Loucy (cell line): ENCODE measurements around the gene LDB1.

ENCODE experiments used
- H2AFZ ChIP-seq: fragments of 200-600 bp; sonication (generic); 2 replicates; pipeline ENCODE4 v1.6.0; 2016; ENCODE audit warnings: antibody characterized with exemption, mild to moderate bottlenecking, low read length, moderate library complexity
- H3F3A ChIP-seq: fragments of 200-600 bp; 2 replicates; pipeline ENCODE4 v1.6.0; 2016; ENCODE audit warnings: antibody characterized with exemption, low read depth, mild to moderate bottlenecking
- H3K27me3 ChIP-seq: fragments of 200-600 bp; sonication (generic); 2 replicates; pipeline ENCODE4 v1.6.1; 2014; ENCODE audit warnings: low read length, mild to moderate bottlenecking; ENCODE audit not compliant: insufficient read depth, poor library complexity, severe bottlenecking
- H3K36me3 ChIP-seq: fragments of 200-600 bp; sonication (generic); 2 replicates; pipeline ENCODE4 v1.6.1; 2016; ENCODE audit warnings: low read length; ENCODE audit not compliant: insufficient read depth
- H3K4me1 ChIP-seq: fragments of 200-600 bp; sonication (generic); 2 replicates; pipeline ENCODE4 v1.5.1; 2014; ENCODE audit warnings: low read length, mild to moderate bottlenecking; ENCODE audit not compliant: insufficient read depth, poor library complexity, severe bottlenecking
- H3K4me2 ChIP-seq: fragments of 200-600 bp; sonication (generic); 2 replicates; pipeline ENCODE4 v1.6.0; 2014; ENCODE audit warnings: antibody characterized with exemption, low read length, low read depth, mild to moderate bottlenecking; ENCODE audit not compliant: poor library complexity, severe bottlenecking
- H3K4me3 ChIP-seq: fragments of 200-600 bp; sonication (generic); 2 replicates; pipeline ENCODE4 v1.5.1; 2014; ENCODE audit warnings: low read length, mild to moderate bottlenecking, mixed read lengths; ENCODE audit not compliant: poor library complexity, severe bottlenecking
- H3K79me2 ChIP-seq: fragments of 200-600 bp; sonication (generic); 2 replicates; pipeline ENCODE4 v1.6.1; 2014; ENCODE audit warnings: low read length; ENCODE audit not compliant: insufficient read depth
- H3K9ac ChIP-seq: fragments of 200-600 bp; sonication (generic); 2 replicates; pipeline ENCODE4 v1.6.0; 2014; ENCODE audit warnings: mild to moderate bottlenecking, low read depth, low read length, moderate library complexity; ENCODE audit not compliant: poor library complexity, severe bottlenecking
- H3K9me2 ChIP-seq: fragments of 200-600 bp; sonication (generic); replicated peaks from 2 replicates; pipeline ENCODE4 v1.6.1; 2016; ENCODE audit warnings: low read depth, low read length, mixed read lengths
- H3K9me3 ChIP-seq: fragments of 200-600 bp; sonication (generic); 2 replicates; pipeline ENCODE4 v1.6.1; 2014; ENCODE audit warnings: mild to moderate bottlenecking, antibody characterized with exemption, low read length, low read depth; ENCODE audit not compliant: insufficient read depth
- H4K20me1 ChIP-seq: fragments of 200-600 bp; sonication (generic); 2 replicates; pipeline ENCODE4 v1.6.0; 2014; ENCODE audit warnings: antibody characterized with exemption, low read length, mild to moderate bottlenecking; ENCODE audit not compliant: insufficient read depth, poor library complexity, severe bottlenecking
- CTCF ChIP-seq: fragments of 200-600 bp; sonication (generic); conservative IDR thresholded peaks from 2 replicates; pipeline ENCODE4 v1.5.1; 2014; ENCODE audit warnings: mild to moderate bottlenecking, antibody characterized with exemption, low read length
- EZH2phosphoT487 ChIP-seq: fragments of 200-600 bp; IDR thresholded peaks from 2 replicates; pipeline ENCODE4 v1.6.1; 2018; ENCODE audit warnings: antibody characterized with exemption, mild to moderate bottlenecking, moderate library complexity, borderline replicate concordance

The LDB1 gene

GRCh38 chr10:102147561-102147960 is 27.4 kb upstream of the LDB1 start:
- no peaks in the 10 kb centered on the region for H3K27me3 ChIP-seq
- TF ChIP-seq EZH2phosphoT487 (no peak), CTCF (no peak)
- no peak overlapping the region for H3K4me3 ChIP-seq
- no peak overlapping the region for H3K9ac ChIP-seq
- H3F3A ChIP-seq: peaks cover 12% of the 10 kb centered on the region; the same call in 1 of the 2 replicates
- H4K20me1 ChIP-seq: peaks cover 3% of the 10 kb centered on the region
- H3K36me3 ChIP-seq: peaks cover 47% of the 10 kb centered on the region; the same call in 1 of the 2 replicates
- no peak overlapping the region for H2AFZ ChIP-seq
- H3K79me2 ChIP-seq: peaks cover 4% of the 10 kb centered on the region
- H3K4me1 ChIP-seq: peaks cover 9% of the 10 kb centered on the region
- no peaks in the 10 kb centered on the region for H3K9me3 ChIP-seq
- no peak overlapping the region for H3K4me2 ChIP-seq
- H3K9me2 ChIP-seq: no peaks in the 10 kb centered on the region

- Histone ChIP-seq H3F3A (peaks cover 12% of the 10 kb centered on the region; the same call in 1 of the 2 replicates), H2AFZ (no peak overlapping the region), H3K79me2 (no peaks in the 10 kb centered on the region; the same call in 1 of the 2 replicates), H3K4me3 (no peak overlapping the region), H3K9me3 (no peaks in the 10 kb centered on the region), H3K4me2 (no peak overlapping the region), H3K27me3 (no peaks in the 10 kb centered on the region), H3K9me2 (no peaks in the 10 kb centered on the region), H3K36me3 (peaks cover 48% of the 10 kb centered on the region; the same call in 1 of the 2 replicates), H3K9ac (no peak overlapping the region), H3K4me1 (peaks cover 6% of the 10 kb centered on the region), H4K20me1 (no peaks in the 10 kb centered on the region)
- TF ChIP-seq CTCF (no peak), EZH2phosphoT487 (no peak)
Observed at GRCh38 chr10:102146971-102147428, 26.8 kb upstream of the LDB1 start.

DNA sequence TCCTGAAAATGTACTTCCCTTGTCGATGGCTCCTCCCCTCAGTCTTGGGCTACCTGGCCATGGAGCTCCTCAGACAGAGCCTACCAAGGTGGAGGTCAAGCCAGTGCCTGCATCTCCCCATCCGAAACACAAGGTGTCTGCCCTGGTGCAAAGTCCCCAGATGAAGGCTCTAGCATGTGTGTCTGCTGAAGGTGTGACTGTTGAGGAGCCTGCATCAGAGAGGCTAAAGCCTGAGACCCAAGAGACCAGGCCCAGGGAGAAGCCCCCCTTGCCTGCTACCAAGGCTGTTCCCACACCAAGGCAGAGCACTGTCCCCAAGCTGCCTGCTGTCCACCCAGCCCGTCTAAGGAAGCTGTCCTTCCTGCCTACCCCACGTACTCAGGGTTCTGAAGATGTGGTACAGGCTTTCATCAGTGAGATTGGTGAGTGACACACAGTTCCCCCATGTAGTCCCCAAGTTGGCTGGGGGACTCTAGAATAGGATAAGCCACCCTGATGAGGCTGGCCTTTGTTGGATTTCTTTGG is 21.5 kb upstream of the LDB1 start:
- no peak overlapping the region for H3K4me3 ChIP-seq
- H3K36me3 ChIP-seq: peaks cover 64% of the 10 kb centered on the region; the same call in 1 of the 2 replicates
- no peak overlapping the region for H3K9ac ChIP-seq
- H2AFZ ChIP-seq: no peak overlapping the region
- TF ChIP-seq CTCF (no peak), EZH2phosphoT487 (no peak)
- H3K79me2 ChIP-seq: peaks cover 33% of the 10 kb centered on the region
- H3K4me2 ChIP-seq: no peak overlapping the region
- H4K20me1 ChIP-seq: peaks cover 17% of the 10 kb centered on the region
- no peaks in the 10 kb centered on the region for H3K9me2 ChIP-seq
- no peaks in the 10 kb centered on the region for H3K27me3 ChIP-seq
- H3K4me1 ChIP-seq: peaks cover 7% of the 10 kb centered on the region
- no peaks in the 10 kb centered on the region for H3K9me3 ChIP-seq
- H3F3A ChIP-seq: no peaks in the 10 kb centered on the region
